NCI-H1105 treated with DMSO at 0.1 percent for 48 hours (cell line): ENCODE measurements around the gene PTPRCAP.

Experiments
- DNase-seq: peaks from one replicate; lab custom pipeline; 2025; lab: John Stamatoyannopoulos, UW

Gene PTPRCAP

DNA sequence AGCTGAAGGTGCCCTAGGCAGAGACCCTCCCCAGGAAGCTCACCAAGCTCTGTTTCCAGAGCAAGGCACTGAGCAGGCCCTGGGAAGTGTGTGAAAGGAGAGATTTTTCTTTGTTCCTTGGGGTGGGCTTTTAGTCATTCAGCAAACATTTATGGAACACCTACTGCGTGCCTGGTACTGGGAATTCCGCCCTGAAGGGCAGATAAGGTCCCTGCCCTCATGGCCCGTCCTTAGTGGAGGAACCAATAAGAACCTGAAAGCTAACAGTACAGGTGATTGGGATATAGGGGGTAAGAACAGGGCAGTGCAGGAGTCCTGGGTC, 27.7 kb upstream of the PTPRCAP start:
- DNase-seq = no peak

DNA sequence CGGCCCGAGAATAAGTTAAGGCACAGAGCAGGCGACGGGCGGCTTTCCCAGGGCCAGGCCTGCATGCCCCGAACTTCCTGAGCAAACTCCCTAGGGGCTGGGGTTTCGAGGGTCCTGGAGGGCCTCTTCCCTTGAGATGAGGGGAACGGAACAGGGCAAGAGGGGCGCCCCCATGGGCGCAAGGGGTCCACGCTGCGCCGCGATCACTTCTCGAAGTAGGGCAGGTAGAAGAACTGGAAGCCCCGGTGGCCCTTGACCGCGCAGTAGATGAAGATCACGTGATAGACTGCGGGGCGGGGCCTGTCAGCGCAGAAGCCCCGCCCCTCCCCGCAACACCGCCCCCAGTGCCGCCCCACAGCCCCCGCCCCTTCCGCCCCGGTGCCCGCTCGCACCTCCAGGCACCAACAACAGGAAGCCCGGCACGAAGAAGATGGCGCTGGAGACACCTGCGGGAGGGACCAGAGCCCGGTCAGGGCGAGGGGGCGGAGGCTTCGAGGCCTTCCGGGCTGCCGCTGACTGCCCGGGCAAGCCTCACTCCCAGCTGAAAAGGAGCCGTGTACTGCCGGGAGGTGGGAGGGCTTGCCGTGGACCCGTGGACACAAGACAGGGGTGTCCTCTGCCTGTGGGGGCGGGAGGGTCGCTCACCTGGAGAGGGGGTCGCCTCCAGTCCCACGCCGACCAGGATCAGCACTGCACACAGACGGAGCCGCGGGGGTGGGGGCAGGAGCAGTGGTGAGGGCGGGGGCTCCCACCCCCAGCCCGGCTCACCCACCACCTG, 27.1 kb upstream of the PTPRCAP start:
- peak; percentile 86 for DNase-seq

DNA sequence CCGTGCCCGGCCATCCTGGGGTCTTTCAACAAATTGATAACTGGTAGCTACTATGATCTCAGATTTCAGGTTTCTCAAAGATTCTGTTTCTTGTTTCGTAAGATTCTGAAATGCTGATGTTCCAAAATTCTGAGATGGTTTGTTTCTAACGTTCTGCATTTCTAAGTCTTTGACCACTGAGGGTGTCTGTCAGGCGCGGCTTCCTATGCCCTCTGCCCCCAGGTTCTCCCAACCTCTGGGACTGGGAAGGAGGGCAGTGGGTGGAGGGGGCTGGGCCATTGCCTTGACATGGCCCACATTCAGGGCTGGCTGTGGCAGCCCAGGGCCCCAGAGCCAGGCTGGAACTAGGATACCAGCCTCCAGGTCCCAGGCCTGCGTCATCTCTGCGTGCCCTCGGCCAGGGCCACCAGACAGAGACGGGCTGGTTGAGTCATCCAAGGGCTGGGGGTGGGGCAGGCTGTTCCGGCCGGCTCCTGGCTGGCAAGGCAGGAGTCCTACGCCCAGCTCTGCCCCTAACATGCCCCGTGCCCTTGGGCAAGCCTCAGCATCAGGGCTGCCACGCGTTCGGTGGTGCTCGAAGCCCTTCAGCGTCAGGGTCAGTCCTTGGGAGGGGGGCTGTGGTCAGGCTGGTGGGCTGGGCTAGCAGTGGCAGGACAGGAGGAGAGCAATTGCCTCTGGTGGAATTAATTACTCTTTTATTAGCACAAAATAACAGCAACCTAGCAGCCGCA, 26.4 kb upstream of the PTPRCAP start:
- no peak for DNase-seq

DNA sequence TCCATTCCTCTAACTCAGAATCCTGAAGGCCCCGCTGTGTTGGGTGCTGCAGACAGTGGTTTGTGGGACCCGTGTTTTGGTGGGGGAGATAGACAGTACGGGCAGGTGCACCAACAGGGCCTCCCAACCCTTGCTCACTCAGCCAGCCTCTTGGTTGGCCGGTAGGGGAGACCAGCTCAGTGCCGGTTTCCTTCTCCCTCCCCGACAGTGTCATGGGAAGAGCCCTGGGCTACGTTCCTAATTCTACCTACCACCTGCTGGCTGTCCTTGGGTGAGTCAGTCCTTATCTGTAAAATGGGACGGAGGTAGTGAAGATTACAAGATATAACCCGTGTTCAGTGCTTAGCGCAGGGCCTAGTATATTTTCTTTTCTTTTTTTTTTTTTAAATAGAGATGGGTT, 25.7 kb upstream of the PTPRCAP start:
- no peak for DNase-seq

DNA sequence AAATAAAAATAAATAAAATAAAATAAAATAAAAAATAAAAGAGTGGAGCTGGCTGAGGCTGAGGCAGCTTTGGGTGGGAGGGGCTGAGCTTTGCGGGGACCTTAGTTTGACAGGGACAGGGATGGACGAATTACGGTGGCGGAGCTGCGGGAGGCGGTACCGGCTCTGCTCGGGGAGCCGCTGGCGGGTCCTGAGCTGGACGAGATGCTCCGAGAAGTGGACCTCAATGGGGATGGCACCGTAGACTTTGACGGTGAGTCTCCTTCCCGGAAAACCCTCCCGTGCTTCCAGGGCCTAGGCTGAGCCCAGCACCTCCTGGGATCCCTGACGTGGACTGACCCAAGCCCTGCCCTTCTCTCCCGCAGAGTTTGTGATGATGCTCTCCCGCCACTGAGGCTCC, 20.8 kb upstream of the PTPRCAP start:
- DNase-seq = no peak

DNA sequence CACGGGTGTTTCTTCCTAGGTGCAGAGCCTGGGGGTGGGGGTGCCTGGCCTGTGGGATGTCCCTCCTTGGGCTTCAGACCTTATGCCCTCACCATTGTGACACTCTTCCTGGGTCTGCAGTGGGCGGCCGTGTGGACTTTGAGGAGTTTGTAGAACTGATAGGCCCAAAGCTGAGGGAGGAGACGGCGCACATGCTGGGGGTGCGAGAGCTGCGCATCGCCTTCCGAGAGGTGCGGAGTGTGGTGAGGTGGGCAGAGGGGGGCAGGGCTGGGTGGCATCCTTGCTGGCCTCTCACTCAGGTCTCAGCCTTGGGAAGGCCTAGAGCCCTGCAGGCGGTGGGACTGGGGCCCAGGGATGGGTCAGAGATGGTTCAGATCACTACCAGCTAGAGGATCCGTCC, 20.0 kb upstream of the PTPRCAP start:
- no peak for DNase-seq

DNA sequence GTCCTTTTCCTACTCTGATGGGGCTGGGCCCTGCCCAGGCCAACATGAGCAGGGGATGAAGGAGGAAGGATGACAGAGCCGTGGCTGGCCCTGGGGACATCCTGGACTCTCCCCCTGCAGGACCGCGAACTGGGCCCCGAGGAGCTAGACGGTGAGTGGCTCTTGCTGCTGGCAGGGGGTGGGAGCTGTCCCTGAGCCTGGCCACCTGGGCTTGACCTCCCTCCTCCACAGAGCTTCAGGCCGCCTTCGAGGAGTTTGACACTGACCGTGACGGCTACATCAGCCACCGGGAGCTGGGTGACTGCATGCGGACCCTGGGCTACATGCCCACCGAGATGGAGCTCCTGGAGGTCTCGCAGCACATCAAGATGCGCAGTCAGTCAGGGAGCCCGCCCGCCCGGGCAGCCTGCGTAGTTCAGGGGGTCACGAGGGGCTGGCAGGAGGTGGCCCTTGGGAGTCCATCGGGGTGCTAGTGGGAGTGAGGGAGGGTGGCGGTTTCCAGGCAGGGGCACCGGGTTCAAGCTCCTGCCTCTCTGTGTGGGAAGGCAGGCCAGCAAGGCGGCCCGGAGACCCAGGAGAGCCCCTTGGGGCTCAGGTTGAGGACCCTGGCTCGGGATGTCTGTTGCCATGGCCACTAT, 18.7 kb upstream of the PTPRCAP start:
- no peak for DNase-seq

DNA sequence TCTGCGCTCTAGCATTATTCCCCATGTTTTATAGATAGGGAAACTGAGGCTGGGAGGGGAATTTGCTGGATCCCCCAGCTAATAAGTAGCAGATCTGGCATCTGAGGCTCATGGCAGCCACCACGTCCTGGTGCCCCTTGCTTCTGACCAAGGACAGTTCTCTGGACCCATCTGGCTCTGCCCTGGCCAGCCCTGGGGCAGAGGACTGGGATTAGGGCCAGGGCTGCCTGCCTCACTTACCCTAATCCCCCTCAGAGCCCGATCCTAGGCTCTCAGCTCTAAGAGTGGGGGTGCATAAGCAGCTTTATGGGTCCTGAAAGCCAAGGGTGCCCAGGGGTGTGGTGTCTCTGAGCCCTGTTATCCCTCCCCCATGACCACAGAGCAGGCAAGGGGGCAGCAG, 17.6 kb upstream of the PTPRCAP start, which contains the start of gene CABP4:
TSS of gene CABP4 (plus strand) at position 301 of the 400 bp plus-strand sequence. CDS start at position 371, 70 bp downstream.
- no peak for DNase-seq

DNA sequence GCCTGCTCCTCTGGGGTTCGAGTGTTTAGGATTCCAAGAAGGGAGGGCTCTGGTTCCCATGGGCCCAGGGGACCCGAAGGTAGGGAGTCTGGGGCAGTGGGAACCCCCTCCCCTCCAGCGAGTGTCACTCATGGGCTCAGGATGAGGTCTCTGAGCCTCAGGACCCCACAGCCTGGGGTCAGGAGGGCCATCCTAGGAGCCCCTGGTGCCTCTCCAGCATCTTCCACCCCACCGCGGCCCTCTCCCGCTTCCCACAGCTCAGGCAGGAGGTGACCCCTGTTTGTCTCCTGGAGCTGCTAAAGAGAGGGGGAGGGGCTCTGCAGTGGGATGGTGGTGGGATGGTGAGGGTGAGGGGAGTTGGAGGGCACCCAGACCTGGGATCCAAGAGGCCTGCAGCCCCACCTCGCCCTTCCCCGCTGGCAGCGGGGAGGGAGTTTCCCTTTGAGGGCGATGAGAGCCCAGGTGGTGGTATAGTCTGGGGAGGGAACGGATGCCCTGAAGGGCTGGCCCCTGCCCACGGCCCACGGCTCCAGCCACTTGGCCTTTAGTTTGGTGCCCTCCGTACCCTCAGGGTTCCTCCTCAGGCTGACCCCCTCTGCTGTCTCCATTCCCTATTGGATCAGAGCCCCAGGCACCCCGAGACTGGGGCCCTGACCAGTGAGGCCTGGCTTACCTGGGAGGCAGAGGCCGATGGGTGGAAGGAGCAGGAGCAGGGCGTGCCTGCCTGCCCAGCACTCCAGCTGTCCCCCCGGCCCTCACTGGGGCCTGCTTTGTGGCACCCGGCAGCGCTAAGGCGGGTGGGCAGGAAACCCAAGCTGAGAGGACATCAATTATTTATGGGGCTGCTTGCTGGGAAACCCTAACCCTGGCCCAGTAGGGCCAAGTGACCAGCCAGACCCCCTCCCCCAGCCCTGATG, 16.6 kb upstream of the PTPRCAP start:
- no peak for DNase-seq

DNA sequence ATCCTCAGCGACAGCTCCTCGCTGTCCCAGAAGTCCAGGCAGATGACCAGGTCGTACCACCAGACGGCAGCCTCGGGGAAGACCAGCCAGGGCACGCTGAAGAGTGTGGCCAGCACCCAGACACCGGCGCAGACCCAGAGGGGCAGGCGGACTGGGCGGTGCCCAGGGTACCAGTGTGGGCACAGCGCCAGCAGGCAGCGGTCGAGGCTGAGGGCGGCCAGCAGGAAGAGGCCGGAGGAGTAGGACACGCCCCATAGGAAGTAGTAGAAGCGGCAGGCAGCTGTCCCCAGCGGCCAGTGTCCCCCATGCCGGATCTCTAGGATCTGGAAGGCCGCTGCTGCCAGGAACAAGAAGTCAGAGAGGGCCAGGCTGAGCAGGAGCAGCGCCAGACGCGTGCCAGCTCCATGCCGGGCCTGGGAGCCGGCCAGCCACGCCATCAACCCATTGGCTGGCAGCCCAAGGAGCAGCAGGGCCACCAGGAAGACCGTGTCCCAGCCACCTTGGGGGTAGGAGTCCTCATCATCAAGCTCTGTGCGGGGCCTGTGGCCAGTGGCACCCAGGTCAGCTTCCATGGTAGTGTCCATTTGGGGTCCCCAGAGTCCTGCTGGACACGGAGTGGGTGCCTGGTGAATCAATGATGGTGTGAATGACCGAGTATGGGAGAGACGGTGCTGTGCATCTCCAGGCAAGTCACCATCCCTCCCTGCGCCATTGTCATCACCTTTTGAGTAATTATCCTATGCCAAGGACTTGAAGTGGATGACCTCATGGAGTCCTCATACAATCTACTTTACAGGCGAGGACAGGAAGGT, 14.9 kb upstream of the PTPRCAP start, which contains the start of gene GPR152:
TSS of gene GPR152 (minus strand) at position 589 of the 812 bp plus-strand sequence. CDS start at position 584, 5 bp downstream.
- no peak for DNase-seq

DNA sequence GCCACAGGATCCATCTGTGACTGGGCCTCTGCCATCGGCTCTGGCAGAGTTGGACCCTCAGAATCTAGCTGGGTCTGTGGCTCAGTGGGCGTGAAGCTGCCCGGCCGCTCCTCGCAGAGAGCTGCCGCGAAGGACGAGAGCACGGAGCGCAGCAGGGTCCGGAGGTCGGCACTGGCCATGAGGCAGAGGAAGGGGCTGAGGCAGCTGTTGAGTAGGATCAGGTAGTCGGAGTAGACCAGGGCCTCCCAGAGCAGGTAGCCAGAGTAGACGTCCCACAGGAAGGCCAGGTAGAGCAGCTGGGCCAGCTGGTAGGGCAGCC, 14.1 kb upstream of the PTPRCAP start:
- DNase-seq = no peak

DNA sequence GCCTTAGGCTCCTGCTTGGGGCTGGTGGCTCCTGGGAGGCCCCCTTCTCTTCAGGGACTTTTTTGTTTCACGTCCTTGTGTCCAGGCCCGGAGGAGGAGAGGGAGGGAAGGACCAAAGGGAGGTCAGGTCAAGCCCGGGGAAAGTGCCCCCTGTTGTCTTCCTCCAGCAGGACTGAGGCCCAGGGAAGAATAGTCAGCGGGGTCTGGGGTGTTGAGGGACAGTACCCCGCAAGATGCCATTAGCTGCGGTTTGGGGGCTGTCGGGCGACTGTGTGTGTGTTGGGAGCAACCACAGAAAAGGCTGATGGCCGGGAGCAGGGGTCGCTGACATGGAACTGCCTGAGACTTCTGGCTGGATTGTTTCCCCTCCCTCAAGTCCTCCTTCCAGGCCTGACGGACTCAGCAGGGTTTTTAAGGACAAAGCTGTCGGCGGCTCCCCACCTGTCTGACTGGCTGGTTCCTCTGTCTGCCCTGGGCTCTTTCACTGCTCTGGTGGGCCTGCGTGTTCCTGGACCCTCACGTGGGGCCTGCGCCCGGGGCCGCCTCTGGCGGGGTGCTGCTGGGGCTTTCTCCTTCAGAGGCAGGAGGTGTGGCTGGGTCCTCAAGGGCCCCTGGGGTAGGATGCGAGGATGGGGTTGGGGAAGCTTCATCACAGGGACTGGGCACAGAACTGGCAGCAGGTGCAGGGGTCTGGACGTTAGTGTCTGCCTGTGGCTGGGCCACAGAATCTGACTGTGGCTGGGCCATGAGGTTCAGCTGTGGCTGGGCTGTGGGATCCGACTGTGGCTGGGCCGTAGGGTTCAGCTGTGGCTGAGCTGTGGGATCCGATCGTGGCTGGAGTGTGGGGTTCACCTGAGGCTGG, 13.5 kb upstream of the PTPRCAP start:
- DNase-seq = no peak

DNA sequence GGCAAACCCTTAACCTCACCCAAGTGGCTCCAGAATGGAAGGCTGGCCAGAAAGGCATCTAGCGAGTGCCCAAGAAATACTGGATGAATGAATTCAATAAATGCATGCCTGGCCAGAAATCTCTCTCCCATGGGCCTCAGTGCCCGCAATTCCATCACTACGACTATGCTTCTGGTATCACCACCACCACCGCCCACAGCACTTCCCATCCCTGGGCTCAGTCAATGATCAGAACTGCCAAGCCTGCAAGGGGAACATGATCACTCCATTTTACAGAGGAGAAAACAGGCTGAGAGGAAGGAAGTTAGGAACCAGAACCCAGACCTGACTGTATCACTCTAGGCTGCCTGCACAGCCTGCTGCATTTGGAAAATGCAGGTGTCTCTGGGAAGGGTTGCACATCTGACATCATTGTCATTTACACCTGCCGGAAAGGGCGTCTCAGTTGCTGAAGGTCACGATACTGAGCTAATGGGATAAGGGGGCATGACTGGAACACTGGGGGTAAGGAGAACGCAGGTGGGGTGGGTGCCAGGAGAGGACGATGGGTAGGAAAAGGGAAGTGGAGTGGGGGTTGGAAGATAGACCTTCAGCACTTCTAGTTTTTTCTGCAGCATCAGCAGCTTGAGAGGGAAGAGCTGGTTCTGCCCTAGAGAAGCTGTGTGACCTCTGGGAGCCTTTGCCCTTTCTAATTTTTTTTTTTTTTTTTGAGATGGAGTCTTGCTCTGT, 11.8 kb upstream of the PTPRCAP start:
- DNase-seq = no peak

DNA sequence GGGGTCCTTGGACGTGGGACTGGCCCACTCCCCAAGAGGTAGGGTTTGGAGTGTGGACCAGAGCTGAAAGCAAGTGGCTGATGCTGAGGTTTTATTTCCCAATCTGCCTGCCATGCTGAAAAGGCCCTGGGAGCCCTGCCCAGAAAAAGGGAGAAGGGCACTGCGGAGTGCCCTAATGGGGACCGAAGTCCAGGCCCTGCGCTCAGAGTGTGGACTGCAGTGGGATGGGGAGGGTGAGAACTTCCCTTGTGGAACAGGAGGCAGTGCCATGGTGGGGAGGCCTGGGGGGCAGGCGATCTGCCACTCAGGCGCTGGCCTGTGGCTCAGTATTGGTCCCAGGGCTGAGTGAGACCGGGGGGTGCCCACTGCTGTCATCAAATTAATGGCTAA, 10.7 kb upstream of the PTPRCAP start:
- DNase-seq = no peak

DNA sequence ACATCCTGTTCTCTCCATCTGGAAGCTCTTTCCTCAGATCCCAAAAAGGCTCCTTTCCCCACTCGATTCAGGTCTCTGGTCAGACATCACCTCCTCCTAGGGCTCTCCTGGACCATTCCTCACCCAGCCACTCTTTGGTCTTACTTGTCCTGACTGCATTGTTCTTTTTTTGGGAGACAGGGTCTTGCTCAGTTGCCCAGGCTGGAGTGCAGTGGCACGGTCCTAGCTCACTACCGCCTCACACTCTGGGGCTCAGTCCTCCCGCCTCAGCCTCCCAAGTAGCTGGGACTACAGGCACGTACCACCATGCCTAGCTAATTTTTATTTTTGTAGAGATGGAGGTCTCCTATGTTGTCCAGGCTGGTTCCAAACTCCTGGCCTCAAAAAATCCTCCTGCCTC, 8.0 kb upstream of the PTPRCAP start:
- no peak for DNase-seq

DNA sequence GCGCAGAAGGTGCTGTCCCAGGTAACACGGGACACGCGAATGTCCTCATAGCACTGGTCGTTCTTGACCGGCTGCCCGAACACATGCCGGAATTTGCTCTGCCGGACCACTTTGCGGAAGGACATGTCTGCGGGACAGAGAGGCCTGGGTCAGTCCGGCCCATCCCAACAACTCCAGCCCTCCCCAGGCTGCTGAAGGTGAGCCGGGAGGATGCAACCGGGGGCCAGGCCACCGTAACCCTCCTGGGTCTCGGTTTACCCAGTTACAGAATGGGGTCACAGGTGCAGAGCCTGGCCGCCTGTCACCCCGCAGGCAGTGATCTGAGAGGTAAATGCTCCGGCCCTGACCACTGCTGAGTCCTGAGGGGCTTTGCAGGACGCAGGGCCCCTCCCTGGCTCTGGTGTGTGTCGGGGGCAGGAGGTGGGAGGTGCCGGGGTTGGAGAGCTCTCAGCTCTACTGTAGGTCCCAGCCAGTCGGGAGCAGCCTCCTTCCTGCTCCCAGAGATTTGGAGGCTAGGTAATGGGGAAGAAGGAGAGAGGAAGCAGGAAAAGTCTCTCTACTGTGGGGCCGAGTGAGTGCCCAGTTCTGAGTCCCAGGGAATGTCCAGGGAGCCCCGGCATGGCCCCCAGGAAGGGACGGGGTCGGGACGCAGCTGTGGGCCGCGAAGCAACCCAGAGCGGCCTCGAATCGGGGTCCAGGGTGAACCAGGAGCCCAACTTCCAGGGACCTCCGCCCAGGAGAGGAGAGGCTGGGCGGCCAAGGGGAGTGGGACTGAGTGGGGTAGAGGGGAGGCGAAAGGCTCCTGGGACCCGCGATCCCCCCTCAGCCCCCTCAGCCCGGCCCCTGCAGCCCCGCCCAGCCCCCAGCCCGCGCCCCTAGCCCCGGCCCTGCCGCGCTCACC, 5.3 kb upstream of the PTPRCAP start:
- DNase-seq = no peak

DNA sequence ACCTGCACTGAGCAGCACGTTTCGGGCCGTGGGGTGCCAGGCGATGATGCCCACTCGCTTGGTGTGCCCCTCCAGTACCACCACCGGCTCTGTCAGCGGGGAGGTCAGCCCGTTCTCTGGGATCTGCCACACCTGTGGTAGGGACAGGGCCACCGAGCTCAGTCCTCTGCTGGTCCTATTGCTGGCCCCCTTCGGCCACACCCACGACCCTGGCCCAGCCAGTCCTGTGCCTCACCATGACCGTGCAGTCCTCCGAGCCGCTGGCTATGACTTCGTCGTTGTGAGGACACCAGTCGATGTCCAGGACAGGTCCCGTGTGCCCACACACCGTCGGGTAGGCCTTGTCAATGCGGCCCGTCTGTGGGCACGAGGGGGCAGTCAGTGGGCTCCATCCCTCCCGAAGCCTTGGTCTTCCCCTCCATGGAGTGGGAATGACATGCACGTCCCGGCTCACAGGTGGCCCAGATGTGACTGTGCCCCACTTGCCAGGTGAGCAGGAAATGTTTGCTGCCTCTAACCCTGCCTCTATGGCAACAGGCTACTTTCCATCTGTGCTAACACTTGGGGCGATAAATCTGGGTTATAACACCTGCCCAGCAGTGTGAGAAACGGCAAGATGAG, 4.4 kb upstream of the PTPRCAP start:
- no peak for DNase-seq

DNA sequence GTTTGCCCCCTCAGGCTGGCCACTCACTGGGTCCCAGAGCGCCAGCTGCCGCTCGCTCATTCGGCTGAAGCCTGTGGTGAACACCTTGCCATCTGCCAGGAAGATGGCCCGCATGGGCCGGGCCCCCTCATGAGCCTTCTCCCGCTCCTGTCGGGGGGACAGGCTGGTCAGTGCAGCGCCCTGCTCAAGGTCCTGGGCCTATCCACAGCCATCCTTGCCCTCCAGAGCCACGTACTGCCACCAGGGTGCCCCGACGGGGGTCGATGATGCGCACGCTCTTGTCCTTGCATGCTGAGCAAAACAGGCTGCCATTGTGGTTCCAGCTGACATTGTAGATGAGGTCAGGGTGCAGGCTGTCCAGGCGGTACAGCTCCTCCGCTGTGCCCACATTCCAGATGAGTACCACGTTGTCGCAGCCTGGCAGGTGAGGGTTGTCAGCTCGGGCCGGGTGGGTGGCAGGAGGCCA, 3.6 kb upstream of the PTPRCAP start:
- no peak for DNase-seq
